B cell (primary cell): ENCODE results near the gene SERPINA4. TPM values are rescaled to one million over a fixed set of nuclear protein-coding genes. Genes with fewer than 3 reads are reported as not detected.

Source experiments
- ATAC-seq: fragments of 200-7000 bp; cut with Tn5 transposase; one replicate; pipeline ENCODE4 v1.10.0; 2021; ENCODE audit warnings: low read depth, mild to moderate bottlenecking, moderate number of reproducible peaks, moderate library complexity
- CTCF ChIA-PET: fragments of 350-600 bp; sonication (Branson Sonifier 250); formaldehyde crosslinking; loops from one replicate; lab custom pipeline; 2021; ENCODE audit warnings: antibody characterized with exemption, inconsistent platforms; lab: Charles Lee
- POLR2A ChIA-PET: fragments of 350-600 bp; sonication (Branson Sonifier 250); formaldehyde crosslinking; loops from one replicate; lab custom pipeline; 2021; ENCODE audit warnings: antibody characterized with exemption; lab: Charles Lee
- DNase-seq: peaks from one replicate; pipeline ENCODE4 v3.0.0; 2013
- H2AFZ ChIP-seq: 2 replicates; pipeline ENCODE4 v1.6.1; 2012; ENCODE audit warnings: mild to moderate bottlenecking, low read depth, low read length; ENCODE audit not compliant: insufficient read depth, poor library complexity, severe bottlenecking
- H3K27ac ChIP-seq, 2 donors: 1 replicate in 1 of 2; 2 replicates in 1 of 2; pipeline ENCODE4 v1.5.1; 2012 to 2013; ENCODE audit warnings: low read length in 2 of 2, mild to moderate bottlenecking in 2 of 2, moderate library complexity in 1 of 2
- H3K27me3 ChIP-seq, 4 experiments: fragments of 200-600 bp in 1 of 4; sonication (generic) in 1 of 4; replicated peaks in 1 of 4; 1 replicate in 2 of 4; 2 replicates in 2 of 4; pipeline versions ENCODE4 v1.6.1 to v1.7.0; 2013 to 2016; ENCODE audit warnings: low read length in 3 of 4, mild to moderate bottlenecking in 2 of 4, mixed read lengths in 1 of 4, moderate library complexity in 1 of 4; ENCODE audit not compliant: insufficient read depth in 4 of 4, control insufficient read depth in 3 of 4; ENCODE audit errors: control extremely low read depth in 1 of 4
- H3K36me3 ChIP-seq, 2 experiments: replicated peaks in 1 of 2; 1 replicate in 1 of 2; 2 replicates in 1 of 2; pipeline versions ENCODE4 v1.6.1 to v1.7.1; 2013; ENCODE audit warnings: low read length in 1 of 2; ENCODE audit not compliant: insufficient read depth in 2 of 2, control insufficient read depth in 1 of 2; ENCODE audit errors: control extremely low read depth in 1 of 2, extremely low read depth in 1 of 2
- H3K4me1 ChIP-seq, 2 donors: fragments of 200-600 bp in 1 of 2; sonication (generic) in 1 of 2; 1 replicate in 1 of 2; 2 replicates in 1 of 2; pipeline versions ENCODE4 v1.5.1 to v1.6.1; 2013 to 2017; ENCODE audit warnings: low read length in 2 of 2; ENCODE audit not compliant: control insufficient read depth in 2 of 2, insufficient read depth in 2 of 2
- H3K4me2 ChIP-seq: replicated peaks from 2 replicates; pipeline ENCODE3; 2012; ENCODE audit warnings: mild to moderate bottlenecking, low read depth, low read length; ENCODE audit not compliant: poor library complexity, severe bottlenecking
- H3K4me3 ChIP-seq, 5 experiments: fragments of 200-600 bp in 1 of 5; sonication (generic) in 1 of 5; 1 replicate in 3 of 5; 2 replicates in 2 of 5; pipeline versions ENCODE4 v1.5.1 to v1.7.0; 2011 to 2016; ENCODE audit warnings: low read length in 4 of 5, mild to moderate bottlenecking in 4 of 5, low read depth in 2 of 5, control low read depth in 1 of 5, moderate library complexity in 1 of 5; ENCODE audit not compliant: insufficient read depth in 1 of 5; ENCODE audit errors: control extremely low read depth in 1 of 5, extremely low read depth in 1 of 5
- H3K79me2 ChIP-seq: fragments of 200-600 bp; sonication (generic); one replicate; pipeline ENCODE4 v1.6.0; 2016; ENCODE audit warnings: low read length; ENCODE audit not compliant: control insufficient read depth, insufficient read depth
- H3K9ac ChIP-seq: fragments of 200-600 bp; sonication (generic); 2 replicates; pipeline ENCODE4 v1.6.1; 2017; ENCODE audit warnings: mild to moderate bottlenecking, low read length, moderate library complexity
- H3K9me3 ChIP-seq, 3 donors: one replicate each; pipeline versions ENCODE4 v1.6.1 to v1.7.1; 2013; ENCODE audit warnings: low read length in 2 of 3; ENCODE audit not compliant: control insufficient read depth in 2 of 3, insufficient read depth in 1 of 3; ENCODE audit errors: control extremely low read depth in 1 of 3
- H4K20me1 ChIP-seq: 2 replicates; pipeline ENCODE4 v1.6.0; 2012; ENCODE audit warnings: mild to moderate bottlenecking, low read length; ENCODE audit not compliant: insufficient read depth, control insufficient read depth, poor library complexity, severe bottlenecking
- H3K27ac Mint-ChIP-seq: one replicate; pipeline ENCODE4 v1.8.0; 2021; ENCODE audit warnings: mixed read lengths
- H3K27me3 Mint-ChIP-seq: one replicate; pipeline ENCODE4 v1.8.0; 2021; ENCODE audit warnings: mixed read lengths
- H3K4me1 Mint-ChIP-seq: one replicate; pipeline ENCODE4 v1.8.0; 2021; ENCODE audit warnings: mixed read lengths
- H3K4me3 Mint-ChIP-seq: one replicate; pipeline ENCODE4 v1.8.0; 2021; ENCODE audit warnings: mixed read lengths
- H3K9me3 Mint-ChIP-seq: one replicate; pipeline ENCODE4 v1.8.0; 2022; ENCODE audit warnings: mixed read lengths; ENCODE audit not compliant: insufficient read depth
- EZH2 ChIP-seq: IDR thresholded peaks from 2 replicates; pipeline ENCODE4 v1.6.1; 2012; ENCODE audit warnings: borderline replicate concordance, low read depth, mild to moderate bottlenecking, moderate library complexity, low read length; ENCODE audit not compliant: insufficient read depth, poor library complexity, severe bottlenecking
- WGBS: methylation state at CpG from one replicate; pipeline ENCODE4 v1.1.5; 2013; ENCODE audit warnings: missing lambda C conversion rate; ENCODE audit not compliant: insufficient coverage; 5-methylcytosine and 5-hydroxymethylcytosine counted together
- intact Hi-C: fragments of 100-400 bp; cut with micrococcal nuclease; formaldehyde crosslinking; loops from one replicate; pipeline ENCODE4 v1.10.0; 2022
- polyA plus RNA-seq: library from polyadenylated mRNA; depleted of rRNA; stranded (reverse); fragments of >200 nt; gene quantifications from 2 replicates; pipeline ENCODE4 v1.2.3, GENCODE V29; 2012
- total RNA-seq, 2 donors: library from RNA; stranded (reverse); fragments of 120-200 nt in 1 of 2; gene quantifications; 1 replicate in 1 of 2; 2 replicates in 1 of 2; pipeline versions ENCODE4 v1.2.3 to v1.2.4, GENCODE V29; 2013 to 2022
- TF ChIP-seq, protein P1 (sequence below): fragments of 200-600 bp; IDR thresholded peaks from one replicate; pipeline ENCODE4 v1.8.0; 2022; ENCODE audit warnings: antibody characterized with exemption, mild to moderate bottlenecking

SERPINA4 gene
- total and polyA plus RNA-seq, 2 donors (not counting 1 experiment from before 2014, with no cell fraction given): not detected

DNA sequence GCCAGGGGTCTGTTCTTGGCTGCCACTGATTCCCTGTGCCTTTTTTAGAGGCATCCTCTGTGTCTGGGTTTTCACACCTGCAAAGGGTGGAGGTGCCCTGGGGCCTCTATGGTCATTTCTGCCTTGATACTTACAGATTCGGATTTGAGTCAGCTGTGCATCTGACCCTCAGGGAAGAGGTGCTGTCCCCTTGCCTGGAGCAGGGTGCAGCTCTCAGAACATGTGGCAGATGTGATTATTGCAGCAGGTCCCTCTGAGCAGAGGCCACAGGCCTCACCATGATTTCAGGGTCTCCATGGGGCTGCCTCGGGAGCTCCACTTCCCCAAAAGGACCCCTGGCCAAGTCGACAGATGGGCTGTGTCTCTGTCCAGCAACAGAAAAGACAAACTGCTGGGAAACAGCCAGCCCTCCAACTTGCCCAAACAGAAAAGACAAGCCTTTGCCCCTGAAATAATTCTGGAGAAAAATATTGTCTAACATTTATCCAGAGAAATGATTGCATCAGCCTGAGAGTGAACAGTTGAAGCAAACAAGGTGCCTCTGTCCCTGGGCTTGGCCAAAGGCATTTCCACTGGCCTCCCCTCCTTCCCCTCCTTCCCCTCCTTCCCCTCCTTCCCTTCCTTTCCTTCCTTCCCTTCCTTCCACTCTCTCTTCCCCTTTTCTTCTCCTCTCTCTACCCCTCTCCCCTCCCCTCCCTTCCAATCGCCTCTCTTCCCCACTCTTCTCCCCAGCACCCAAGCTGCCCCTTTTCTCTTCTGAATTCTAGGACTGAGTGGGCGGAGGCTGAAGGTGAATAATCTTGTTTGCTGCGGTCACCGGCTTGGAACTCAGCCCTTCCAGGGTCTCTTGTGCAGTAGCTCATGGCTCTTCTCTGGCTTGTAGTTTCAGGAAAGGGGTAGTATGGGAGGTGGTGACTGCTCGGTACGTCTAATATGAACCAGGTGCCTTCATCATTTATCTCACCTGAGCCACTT, 51.6 kb downstream of the SERPINA4 start:
- ATAC-seq (no peak), DNase-seq (no peak)
- POLR2A ChIA-PET: no interaction called here
- Histone ChIP-seq H3K79me2 (no peaks in the 10 kb centered on the region), H3K27me3 (no peaks in the 10 kb centered on the region), H3K4me2 (no peak overlapping the region), H3K4me1 (no peaks in the 10 kb centered on the region), H3K9me3 (peaks cover 0 to 23% (median 5%) of the 10 kb centered on the region in 3 donors), H3K4me3 (no peak overlapping the region), H3K9ac (no peak overlapping the region), H4K20me1 (no peaks in the 10 kb centered on the region), H3K36me3 (no peaks in the 10 kb centered on the region), H2AFZ (no peak overlapping the region), H3K27ac (no peak overlapping the region)
- CTCF ChIA-PET: no interaction called here
- no peak overlapping the region for H3K27ac Mint-ChIP-seq
- H3K4me3 Mint-ChIP-seq: no peak overlapping the region
- H3K9me3 Mint-ChIP-seq: peaks cover 2% of the 10 kb centered on the region
- intact Hi-C loops: no loop called here
- no peaks in the 10 kb centered on the region for H3K4me1 Mint-ChIP-seq
- 46% methylated on average over 4 of the region's 9 CpGs for WGBS
- TF ChIP-seq EZH2: no peak
- TF ChIP-seq, protein P1, sequence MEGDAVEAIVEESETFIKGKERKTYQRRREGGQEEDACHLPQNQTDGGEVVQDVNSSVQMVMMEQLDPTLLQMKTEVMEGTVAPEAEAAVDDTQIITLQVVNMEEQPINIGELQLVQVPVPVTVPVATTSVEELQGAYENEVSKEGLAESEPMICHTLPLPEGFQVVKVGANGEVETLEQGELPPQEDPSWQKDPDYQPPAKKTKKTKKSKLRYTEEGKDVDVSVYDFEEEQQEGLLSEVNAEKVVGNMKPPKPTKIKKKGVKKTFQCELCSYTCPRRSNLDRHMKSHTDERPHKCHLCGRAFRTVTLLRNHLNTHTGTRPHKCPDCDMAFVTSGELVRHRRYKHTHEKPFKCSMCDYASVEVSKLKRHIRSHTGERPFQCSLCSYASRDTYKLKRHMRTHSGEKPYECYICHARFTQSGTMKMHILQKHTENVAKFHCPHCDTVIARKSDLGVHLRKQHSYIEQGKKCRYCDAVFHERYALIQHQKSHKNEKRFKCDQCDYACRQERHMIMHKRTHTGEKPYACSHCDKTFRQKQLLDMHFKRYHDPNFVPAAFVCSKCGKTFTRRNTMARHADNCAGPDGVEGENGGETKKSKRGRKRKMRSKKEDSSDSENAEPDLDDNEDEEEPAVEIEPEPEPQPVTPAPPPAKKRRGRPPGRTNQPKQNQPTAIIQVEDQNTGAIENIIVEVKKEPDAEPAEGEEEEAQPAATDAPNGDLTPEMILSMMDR: no peak
- H3K27me3 Mint-ChIP-seq: no peaks in the 10 kb centered on the region
